IPS DF 4.7 (cell line): Measurements from ENCODE around the gene KYAT1.
A peak's percentile ranks its signal among the peaks of the same experiment; 100 is the strongest.

Experiments
- DNase-seq: peaks from one replicate; pipeline ENCODE4 v3.0.0-alpha.2; 2013; ENCODE audit warnings: low spot score; ENCODE audit errors: extremely low read depth

KYAT1 gene

GRCh38 chr9:128881884-128882676 is at the start of gene KYAT1, which contains the start of gene LRRC8A:
KYAT1 (minus strand) TSS chr9:128881950; CDS start chr9:128845405, 36,545 bp downstream.
LRRC8A (plus strand) TSS chr9:128882133; CDS start chr9:128907165, 25,032 bp downstream.
- DNase-seq = peak; percentile 80

GRCh38 chr9:128929560-128929959 is 47.8 kb upstream of the KYAT1 start:
- no peak for DNase-seq

DNA sequence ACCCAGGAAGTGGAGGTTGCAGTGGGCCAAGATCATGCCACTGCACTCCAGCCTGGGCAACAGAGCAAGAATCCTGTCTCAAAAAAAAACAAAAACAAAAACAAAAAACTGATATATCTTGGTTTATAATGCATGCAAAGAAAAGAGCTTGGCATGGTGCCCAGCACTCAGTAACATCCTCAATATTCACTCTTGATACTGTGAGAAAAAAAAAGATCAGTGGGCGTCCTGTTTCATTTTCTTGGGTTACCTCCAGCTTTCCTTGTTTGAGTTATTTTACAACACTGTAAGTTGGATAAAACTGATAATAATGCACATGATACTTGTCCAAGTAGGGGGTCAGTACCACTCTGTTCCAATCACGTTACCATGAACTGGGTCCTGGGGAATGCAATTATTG is 46.9 kb upstream of the KYAT1 start:
- DNase-seq = no peak

- DNase-seq = no peak
Measured at GRCh38 chr9:128927731-128928411, 46.1 kb upstream of the KYAT1 start.

GRCh38 chr9:128923493-128923883 is 41.7 kb upstream of the KYAT1 start:
- DNase-seq = no peak

- DNase-seq = no peak
Measured at GRCh38 chr9:128921881-128922763, 40.4 kb upstream of the KYAT1 start.

DNA sequence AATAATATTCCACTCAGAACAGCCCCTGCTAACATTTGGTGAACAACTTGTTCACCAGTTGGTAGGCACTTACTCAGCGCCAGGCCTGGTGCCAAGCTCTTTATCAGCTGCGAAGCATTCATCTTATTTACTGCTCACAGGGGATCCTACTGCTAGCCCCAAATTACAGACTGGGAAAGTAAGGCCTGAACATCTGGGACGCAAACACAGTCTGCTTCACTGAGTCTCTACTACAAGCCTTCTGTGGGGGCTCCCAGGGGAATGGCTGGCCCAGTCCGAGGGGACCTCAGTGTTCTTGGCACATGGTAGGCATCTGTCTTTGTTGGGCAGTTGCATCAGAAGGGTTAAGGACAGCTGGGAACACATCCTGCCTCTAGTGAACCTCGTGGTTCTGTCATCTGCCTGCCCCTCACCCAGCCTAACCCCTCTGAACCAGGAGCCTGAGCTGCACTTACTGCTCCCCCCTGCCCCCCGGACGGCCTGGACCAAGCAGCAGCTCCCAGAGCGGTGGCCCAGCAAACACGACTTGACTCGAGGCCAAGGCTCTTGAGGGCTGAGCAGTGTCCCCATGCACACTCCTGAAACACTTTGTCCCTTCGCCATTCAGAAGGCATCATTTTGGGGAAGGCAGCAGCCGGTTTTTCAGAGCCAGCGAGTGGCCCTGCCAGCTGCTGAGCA is 38.8 kb upstream of the KYAT1 start, which contains the start of gene PHYHD1:
PHYHD1 (plus strand) TSS at position 602 of the 678 bp plus-strand sequence. CDS start 1,342 bp downstream, outside the sequence.
- no peak for DNase-seq

DNA sequence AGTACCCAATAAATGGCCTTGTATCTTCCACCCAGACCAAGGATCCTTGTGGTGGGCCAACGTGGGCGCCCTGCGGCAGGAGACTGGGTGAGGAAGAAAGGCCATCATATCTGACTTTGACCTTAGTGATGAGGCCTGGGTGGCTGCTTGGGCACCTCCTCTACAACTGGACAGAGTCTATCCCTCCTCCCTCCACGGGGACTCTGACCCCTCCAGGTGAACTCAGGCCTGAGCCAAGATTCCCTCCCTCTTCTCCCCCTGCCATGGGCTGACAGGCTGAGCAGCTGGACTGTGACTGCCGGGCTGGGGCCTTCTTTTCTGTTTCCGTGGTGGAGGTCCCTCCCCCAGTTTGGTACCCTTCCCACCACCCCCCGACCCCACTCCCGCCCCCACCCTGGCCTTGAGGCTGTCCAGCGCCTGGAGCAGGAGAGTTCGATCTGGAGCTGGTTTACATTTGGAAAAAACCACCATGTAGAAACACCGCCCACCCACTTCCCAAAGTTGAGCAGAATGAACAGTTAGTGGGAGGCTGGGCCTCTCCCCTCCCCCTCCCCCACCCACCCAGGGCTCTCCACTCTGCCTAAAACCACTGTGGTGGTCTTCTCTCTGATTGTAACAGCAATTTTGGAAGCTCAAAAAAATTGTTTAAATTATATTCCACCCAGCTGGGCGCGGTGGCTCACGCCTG is 37.8 kb upstream of the KYAT1 start:
- no peak for DNase-seq

- DNase-seq = no peak
Measured at GRCh38 chr9:128918921-128919320, 37.2 kb upstream of the KYAT1 start.

- DNase-seq = no peak
Measured at GRCh38 chr9:128917151-128917849, 35.5 kb upstream of the KYAT1 start.

- DNase-seq = no peak
Measured at GRCh38 chr9:128916745-128917144, 35.0 kb upstream of the KYAT1 start.

DNA sequence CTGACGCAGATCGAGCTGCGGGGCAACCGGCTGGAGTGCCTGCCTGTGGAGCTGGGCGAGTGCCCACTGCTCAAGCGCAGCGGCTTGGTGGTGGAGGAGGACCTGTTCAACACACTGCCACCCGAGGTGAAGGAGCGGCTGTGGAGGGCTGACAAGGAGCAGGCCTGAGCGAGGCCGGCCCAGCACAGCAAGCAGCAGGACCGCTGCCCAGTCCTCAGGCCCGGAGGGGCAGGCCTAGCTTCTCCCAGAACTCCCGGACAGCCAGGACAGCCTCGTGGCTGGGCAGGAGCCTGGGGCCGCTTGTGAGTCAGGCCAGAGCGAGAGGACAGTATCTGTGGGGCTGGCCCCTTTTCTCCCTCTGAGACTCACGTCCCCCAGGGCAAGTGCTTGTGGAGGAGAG is 34.5 kb upstream of the KYAT1 start:
- DNase-seq = no peak

DNA sequence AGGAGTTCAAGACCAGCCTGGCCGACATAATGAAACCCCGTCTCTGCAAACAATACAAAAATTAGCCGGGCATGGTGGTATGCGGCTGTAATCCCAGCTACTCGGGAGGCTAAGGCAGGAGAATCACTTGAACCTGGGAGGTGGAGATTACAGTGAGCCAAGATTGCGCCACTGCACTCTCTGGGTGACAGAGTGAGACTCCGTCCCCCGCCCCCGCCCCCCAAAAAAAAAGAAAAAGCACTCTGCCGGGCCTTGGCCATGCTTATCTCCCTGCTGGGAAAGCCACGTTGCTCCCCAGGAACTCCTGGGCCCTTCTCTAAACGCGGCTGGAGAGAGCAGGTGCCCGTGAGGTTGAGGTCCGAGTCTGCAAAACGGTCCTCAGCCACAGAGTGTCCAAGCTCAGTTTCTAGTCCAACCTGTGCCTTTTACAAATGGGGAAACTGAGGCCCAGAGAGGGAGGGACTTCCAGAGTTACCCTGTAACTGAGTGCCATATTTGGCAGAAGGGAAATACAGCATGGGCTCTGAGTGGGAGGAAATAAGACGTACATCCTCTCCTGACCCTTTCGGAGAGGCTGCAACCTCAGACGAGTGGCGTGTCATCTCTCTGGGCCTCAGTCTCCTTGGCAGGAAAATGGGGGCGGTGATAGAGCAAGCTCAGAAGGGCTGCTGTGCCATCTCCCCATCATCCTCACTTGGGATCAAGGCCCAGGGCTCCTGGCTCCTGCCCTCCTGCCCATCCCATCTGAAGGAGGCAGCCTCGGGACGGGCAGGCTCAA is 32.4 kb upstream of the KYAT1 start:
- DNase-seq = no peak

DNA sequence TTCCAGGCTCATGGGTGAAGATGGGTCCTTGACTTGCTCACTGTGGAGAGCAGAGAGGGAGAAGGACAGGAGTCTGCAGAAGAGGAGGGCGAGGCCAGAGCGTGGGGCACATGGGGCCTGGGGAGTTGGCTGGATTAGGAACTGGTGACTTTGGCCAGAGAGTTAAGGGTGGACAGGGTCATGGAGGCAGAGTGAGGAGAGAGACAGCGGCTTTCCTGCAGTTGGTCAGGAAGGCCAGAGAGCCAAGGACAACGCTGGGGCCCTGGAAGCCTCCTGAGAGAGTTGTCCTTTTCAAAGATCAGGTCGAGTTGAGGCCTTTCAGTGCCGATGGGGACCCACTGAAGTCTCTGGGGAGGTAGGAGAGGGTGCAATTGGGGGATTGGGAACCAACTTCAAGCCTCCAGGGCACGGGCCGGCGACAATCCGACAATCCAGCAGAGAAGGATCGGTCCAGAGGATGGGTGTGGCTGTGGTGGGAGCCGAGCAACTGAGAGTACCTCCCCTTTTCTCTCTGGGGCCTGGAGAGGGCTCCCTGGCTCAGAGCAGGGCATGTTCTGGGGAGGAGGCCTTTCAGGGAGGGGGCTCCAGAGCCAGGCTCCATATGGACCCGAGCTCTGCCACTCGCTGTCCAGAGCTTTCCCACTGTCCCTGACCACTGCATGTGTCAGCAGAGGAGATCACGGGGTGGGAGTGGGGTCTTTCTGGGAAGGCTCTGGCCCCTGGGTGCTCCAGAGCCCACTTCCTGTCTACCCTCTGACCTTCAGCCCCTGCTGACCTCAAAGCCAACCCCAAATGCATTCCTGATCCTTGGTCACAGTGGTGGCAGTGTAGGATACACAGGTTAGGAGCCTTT is 31.5 kb upstream of the KYAT1 start:
- no peak for DNase-seq

DNA sequence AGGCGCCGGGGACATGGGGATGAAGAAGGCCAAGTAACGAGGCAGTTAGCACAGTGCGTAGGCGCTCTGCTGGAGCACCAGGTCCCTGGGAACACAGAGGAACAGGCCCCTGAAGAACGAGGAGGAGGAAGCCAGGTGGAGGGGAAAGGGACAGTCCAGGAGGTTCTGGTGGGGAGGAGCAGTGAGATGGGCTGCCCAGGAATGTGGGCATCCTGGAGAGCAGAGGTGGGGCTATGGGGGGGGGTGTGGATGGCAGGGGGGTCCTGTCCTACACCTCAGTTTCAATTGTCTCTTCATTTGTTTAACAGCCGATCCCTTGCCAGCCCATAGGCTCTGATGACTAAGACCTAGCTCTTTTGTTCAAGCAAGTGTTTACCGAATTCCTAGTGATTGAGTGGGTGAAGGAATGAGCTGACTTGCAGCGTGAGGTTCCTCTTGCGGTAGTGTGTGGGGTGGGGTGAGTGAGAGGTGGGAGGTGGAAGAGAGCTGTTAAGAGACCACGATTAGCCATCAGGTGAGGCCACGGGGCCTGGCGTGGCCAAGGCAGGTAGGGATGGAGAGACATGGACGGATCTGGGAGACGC is 30.6 kb upstream of the KYAT1 start:
- DNase-seq = no peak

DNA sequence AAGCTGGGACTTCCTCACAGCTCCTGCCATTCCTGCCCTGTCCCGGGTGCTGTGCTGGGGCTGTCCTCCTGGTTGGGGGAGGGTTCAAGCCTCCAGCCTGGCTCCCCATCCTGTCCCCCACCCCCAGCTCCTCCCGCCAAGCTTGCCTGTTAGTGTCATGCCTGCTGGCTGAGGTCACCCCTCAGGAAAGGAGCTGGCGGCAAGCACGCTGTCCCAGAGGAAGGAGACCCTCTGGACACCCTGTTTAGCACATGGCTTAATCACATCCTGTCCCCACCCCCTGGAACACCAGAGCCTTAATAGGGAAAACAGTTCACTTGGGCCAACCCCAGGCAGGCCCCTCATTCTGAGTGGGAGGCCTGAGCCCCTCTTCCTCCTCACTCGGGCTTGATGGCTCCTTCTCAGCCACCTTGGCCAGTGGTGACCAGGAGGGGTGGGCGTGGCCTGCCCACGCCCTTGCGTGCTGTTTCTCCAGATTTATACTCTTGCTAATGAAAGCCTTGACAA is 29.8 kb upstream of the KYAT1 start:
- no peak for DNase-seq

GRCh38 chr9:128910906-128911305 is 29.2 kb upstream of the KYAT1 start:
- no peak for DNase-seq

DNA sequence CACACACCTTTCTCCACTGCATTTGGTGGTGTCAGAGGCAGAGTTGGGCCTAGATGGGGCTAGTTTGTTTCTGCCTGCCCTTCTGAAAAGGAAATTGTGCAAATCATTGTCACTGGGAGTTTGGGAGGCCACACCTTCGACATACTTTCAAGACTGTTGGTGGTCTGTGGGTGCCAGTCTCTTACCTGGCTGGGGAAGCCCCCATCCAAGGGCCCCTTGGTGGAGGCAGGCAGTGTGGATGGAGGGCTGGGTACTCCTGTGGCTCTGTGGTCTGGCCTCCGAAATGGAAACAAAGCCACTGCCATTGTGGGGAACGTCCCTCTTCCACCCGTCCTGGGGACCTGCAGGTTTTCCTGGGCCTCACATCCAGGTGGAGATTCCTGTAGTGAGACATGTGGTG is 28.1 kb upstream of the KYAT1 start:
- DNase-seq = no peak
